GM04504 (cell line): ENCODE results near the gene ZNF483.
A peak's percentile ranks its signal among the peaks of the same experiment; 100 is the strongest.
"Not testable (repeated sequence)": the region's sequence is repeated elsewhere in the genome, so short reads cannot be mapped to it uniquely, and the experiment has no call there.

Experiments
- DNase-seq: peaks from one replicate; pipeline ENCODE4 v3.0.0-alpha.2; 2012; ENCODE audit warnings: low read depth

ZNF483 gene

GRCh38 chr9:111525056-111525977 is at the start of gene ZNF483:
TSS of gene ZNF483 (plus strand) at chr9:111525179. CDS start at chr9:111527396, 2,217 bp downstream.
- DNase-seq = peak; percentile 41

GRCh38 chr9:111475195-111475594 is 49.8 kb upstream of the ZNF483 start:
- no peak for DNase-seq

GRCh38 chr9:111477677-111478076 is 47.3 kb upstream of the ZNF483 start:
- no peak for DNase-seq

- DNase-seq = no peak
Observed at GRCh38 chr9:111481885-111482636, 42.9 kb upstream of the ZNF483 start.

GRCh38 chr9:111482694-111483438 is 42.1 kb upstream of the ZNF483 start:
- peak; percentile 24 for DNase-seq

- DNase-seq = no peak
Observed at GRCh38 chr9:111483439-111483857, 41.5 kb upstream of the ZNF483 start.

- DNase-seq = peak; percentile 58
Observed at GRCh38 chr9:111483858-111484571, 41.0 kb upstream of the ZNF483 start, which contains the start of gene ECPAS. TSS of gene ECPAS (minus strand) at chr9:111484383. CDS start at chr9:111472918, 11,465 bp downstream.

- DNase-seq = no peak
Observed at GRCh38 chr9:111484572-111484894, 40.4 kb upstream of the ZNF483 start.

GRCh38 chr9:111497196-111497595 is 27.8 kb upstream of the ZNF483 start:
- DNase-seq = not testable (repeated sequence)

- DNase-seq = no peak
Observed at GRCh38 chr9:111501005-111501562, 23.9 kb upstream of the ZNF483 start.

GRCh38 chr9:111501648-111502047 is 23.3 kb upstream of the ZNF483 start:
- DNase-seq = no peak

- no peak for DNase-seq
Observed at GRCh38 chr9:111502506-111502905, 22.5 kb upstream of the ZNF483 start.

- not testable (repeated sequence) for DNase-seq
Observed at GRCh38 chr9:111511581-111511980, 13.4 kb upstream of the ZNF483 start.

GRCh38 chr9:111514967-111515366 is 10.0 kb upstream of the ZNF483 start:
- no peak for DNase-seq

GRCh38 chr9:111516061-111516465 is 8.9 kb upstream of the ZNF483 start:
- DNase-seq = no peak

GRCh38 chr9:111524731-111525055 is 286 bp upstream of the ZNF483 start:
- no peak for DNase-seq

- no peak for DNase-seq
Observed at GRCh38 chr9:111527347-111527746, 2.4 kb downstream of the ZNF483 start.

- DNase-seq = no peak
Observed at GRCh38 chr9:111529787-111530186, 4.8 kb downstream of the ZNF483 start.

- DNase-seq = no peak
Observed at GRCh38 chr9:111531716-111532115, 6.7 kb downstream of the ZNF483 start.

GRCh38 chr9:111533099-111533790 is 8.3 kb downstream of the ZNF483 start:
- peak; percentile 3 for DNase-seq
